Coronary artery (tissue), 2 donors: Measurements from ENCODE around the gene UBFD1.
"Not testable (repeated sequence)": the region's sequence is repeated elsewhere in the genome, so short reads cannot be mapped to it uniquely, and the experiment has no call there.

Source experiments
- DNase-seq: peaks from one replicate; pipeline ENCODE4 v3.0.0-alpha.2; 2017; ENCODE audit warnings: low spot score
- H3K27ac ChIP-seq, 2 donors: fragments of 200-600 bp; sonication (generic); one replicate each; pipeline ENCODE4 v1.5.1; 2016 to 2019
- H3K4me3 ChIP-seq: fragments of 200-600 bp; sonication (generic); 2 replicates; pipeline ENCODE4 v1.5.1; 2016; ENCODE audit warnings: mild to moderate bottlenecking, moderate library complexity
- TF ChIP-seq, protein P1 (sequence below): fragments of 200-600 bp; sonication (generic); IDR thresholded peaks from one replicate; pipeline ENCODE4 v1.5.1; 2019; ENCODE audit warnings: antibody characterized with exemption

UBFD1 gene

DNA sequence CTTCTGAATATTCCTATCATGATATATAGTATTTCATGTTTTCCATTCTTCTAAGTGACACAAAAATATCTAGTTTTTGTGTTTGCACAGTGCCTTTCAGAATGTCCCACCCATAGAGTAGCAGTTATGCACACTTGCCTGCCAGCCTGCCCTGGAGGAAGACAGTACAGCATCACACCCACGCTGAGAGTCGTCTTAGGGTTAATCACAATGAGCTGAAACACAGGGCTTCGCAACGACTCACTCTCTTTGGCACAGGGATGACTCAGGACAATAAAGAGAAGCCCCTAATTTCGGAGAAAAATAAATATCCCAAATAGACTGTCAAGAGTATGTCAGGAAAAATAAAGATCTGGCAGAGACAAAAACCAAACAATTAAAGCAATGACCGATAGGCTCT, 50.2 kb downstream of the UBFD1 start:
- TF ChIP-seq, protein P1, sequence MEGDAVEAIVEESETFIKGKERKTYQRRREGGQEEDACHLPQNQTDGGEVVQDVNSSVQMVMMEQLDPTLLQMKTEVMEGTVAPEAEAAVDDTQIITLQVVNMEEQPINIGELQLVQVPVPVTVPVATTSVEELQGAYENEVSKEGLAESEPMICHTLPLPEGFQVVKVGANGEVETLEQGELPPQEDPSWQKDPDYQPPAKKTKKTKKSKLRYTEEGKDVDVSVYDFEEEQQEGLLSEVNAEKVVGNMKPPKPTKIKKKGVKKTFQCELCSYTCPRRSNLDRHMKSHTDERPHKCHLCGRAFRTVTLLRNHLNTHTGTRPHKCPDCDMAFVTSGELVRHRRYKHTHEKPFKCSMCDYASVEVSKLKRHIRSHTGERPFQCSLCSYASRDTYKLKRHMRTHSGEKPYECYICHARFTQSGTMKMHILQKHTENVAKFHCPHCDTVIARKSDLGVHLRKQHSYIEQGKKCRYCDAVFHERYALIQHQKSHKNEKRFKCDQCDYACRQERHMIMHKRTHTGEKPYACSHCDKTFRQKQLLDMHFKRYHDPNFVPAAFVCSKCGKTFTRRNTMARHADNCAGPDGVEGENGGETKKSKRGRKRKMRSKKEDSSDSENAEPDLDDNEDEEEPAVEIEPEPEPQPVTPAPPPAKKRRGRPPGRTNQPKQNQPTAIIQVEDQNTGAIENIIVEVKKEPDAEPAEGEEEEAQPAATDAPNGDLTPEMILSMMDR, result no peak
- Histone ChIP-seq H3K27ac (no peak overlapping the region), H3K4me3 (no peak overlapping the region)
- no peak for DNase-seq

DNA sequence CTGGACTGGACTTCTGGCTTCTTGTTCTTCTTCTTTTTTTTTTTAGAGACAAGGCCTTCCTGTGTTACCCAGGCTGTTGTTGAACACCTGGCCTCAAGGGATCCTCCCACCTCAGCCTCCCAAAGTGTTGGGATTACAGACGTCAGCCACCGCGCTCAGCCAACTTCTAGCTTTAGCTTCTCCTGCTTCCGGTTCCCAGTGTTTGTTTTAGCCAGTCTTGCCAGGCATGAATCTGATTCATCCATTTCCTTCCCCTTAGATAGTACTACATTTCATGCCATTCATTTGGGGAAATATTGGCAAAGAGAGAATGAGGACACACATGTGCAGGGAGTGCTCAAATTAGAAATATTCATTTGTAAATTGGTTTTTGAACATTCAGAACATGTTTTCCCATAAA, 50.7 kb downstream of the UBFD1 start:
- Histone ChIP-seq H3K27ac (no peak overlapping the region), H3K4me3 (no peak overlapping the region)
- DNase-seq, result no peak
- TF ChIP-seq, protein P1, result no peak

DNA sequence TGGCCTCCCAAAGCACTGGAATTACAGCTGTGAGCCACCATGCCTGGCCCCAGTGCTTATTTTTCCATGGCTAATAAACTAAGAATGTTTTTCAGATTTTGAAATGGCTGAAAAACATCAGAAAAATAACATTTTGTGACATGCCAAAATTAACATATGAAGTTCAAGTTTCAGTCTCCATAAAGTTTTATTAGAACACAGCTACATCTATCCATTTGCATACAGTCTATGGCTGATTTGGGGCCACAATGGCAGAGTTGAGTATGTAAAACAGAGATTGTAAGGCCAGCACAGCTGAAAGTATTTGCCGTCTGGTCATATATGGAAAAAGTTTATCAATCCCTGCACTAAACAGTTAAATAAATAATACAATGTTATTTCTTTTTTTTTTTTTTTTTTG, 52.4 kb downstream of the UBFD1 start:
- DNase-seq, result no peak
- TF ChIP-seq, protein P1, result no peak
- Histone ChIP-seq H3K27ac (no peak overlapping the region), H3K4me3 (no peak overlapping the region)

- not testable (repeated sequence) for DNase-seq, H3K4me3 ChIP-seq, H3K27ac ChIP-seq
Measured at GRCh38 chr16:23610905-23611304, 53.4 kb downstream of the UBFD1 start.

- H3K4me3 ChIP-seq, result no peak overlapping the region
- TF ChIP-seq, protein P1, result no peak
- DNase-seq, result no peak
- H3K27ac ChIP-seq, result no peak overlapping the region
Measured at GRCh38 chr16:23611936-23612335, 54.4 kb downstream of the UBFD1 start.

GRCh38 chr16:23615805-23616204, 58.3 kb downstream of the UBFD1 start:
- H3K4me3 ChIP-seq, result no peak overlapping the region
- DNase-seq, result no peak
- H3K27ac ChIP-seq, result no peak overlapping the region
- TF ChIP-seq, protein P1, result no peak
